GM12892 (cell line): ENCODE measurements around the gene DAO.

Source experiments
- DNase-seq: peaks from one replicate; pipeline ENCODE4 v3.0.0; 2011; ENCODE audit not compliant: insufficient read length
- FAIRE-seq: peaks from 2 replicates; lab custom pipeline; 2011; peaks lifted over from hg19 to GRCh38; lab: Jason Lieb, UNC
- POLR2A ChIP-seq: IDR thresholded peaks from 2 replicates; pipeline ENCODE4 v1.6.1; 2011; ENCODE audit warnings: low read depth, low read length, control low read depth
- POLR2AphosphoS5 ChIP-seq: IDR thresholded peaks from 2 replicates; pipeline ENCODE4 v1.6.1; 2011; ENCODE audit warnings: low read depth, low read length, control low read depth
- TAF1 ChIP-seq: IDR thresholded peaks from 2 replicates; pipeline ENCODE4 v1.6.1; 2011; ENCODE audit warnings: low read depth, mild to moderate bottlenecking, control low read depth, low read length, borderline replicate concordance

DAO gene

DNA sequence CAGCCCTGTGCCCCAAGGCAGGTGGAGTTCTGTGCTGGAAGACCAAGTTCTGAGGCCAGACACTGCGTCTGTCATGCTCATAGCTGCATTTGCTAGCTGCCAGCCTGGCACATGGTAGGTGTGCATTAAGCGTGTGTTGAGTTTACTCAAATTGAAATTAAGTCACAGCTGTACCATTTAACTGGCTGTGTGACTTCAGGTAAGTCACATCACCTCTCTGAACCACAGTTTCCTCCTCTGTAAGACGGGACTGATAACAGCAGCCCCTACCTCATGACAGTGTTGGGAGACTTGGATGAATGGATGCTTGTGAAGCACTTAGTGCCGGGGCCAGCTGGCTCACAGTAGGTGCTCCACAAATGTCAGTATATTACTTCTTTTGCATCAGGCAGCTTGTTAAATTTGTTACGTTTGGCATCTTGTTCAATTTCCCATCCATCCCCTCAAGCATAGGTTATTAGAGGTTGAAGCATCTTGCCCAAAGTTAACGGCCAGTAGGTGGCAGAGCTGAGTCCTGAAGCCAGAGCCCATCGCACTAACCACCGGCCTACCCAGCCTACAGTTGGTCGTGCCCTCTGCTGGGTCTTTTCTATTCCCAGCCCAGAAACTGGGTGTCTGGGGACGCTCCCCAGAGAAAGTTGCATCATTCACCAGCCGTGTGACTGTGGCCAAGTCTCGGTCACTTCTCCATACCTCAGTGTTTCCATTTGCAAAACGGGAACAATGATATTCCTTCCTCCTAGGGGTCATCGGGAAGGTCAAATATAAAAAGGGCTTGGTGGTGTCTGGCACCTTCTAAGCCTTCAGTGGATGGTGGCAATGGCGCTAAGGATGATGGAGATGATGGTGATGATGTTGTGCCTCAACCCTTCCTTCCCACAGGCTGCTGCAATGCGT is 4.5 kb downstream of the DAO start:
- FAIRE-seq = peak; percentile 92
- DNase-seq = peak; percentile 48
- no peak for TF ChIP-seq POLR2AphosphoS5

DNA sequence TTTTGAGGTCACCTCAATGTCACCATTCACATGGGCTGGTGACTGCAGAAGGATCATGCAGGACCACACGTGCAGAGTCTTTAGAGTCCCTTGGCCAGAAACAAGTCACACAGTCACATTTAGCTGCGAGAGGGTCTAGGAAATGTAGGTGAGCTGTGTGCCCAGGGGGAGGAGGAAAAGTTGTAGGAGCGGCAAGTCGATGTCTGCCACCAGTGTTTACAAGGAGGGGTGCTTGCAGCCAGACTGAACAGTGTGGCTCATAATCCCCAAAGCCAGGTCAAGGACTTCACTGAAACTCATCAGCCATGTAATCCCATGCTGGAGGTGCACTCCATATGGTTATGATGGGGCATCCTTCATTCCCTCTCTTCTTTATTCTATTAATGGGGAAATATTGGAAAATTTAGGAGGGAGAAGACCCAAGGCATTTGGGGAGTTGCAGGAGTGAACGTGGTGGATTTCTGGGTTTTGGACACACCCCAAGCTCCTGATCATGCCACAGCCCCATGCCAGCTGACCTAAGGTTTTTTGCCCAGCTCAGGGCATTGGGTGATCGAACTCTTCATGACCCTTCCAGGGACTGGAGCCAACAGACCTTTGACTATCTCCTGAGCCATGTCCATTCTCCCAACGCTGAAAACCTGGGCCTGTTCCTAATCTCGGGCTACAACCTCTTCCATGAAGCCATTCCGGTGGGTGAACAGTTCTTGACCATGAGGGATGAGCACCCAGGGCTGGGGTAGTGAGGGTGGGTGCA is 7.2 kb downstream of the DAO start:
- no peak for TF ChIP-seq POLR2AphosphoS5
- TF ChIP-seq TAF1 = no peak
- FAIRE-seq (no peak), DNase-seq (no peak)

DNA sequence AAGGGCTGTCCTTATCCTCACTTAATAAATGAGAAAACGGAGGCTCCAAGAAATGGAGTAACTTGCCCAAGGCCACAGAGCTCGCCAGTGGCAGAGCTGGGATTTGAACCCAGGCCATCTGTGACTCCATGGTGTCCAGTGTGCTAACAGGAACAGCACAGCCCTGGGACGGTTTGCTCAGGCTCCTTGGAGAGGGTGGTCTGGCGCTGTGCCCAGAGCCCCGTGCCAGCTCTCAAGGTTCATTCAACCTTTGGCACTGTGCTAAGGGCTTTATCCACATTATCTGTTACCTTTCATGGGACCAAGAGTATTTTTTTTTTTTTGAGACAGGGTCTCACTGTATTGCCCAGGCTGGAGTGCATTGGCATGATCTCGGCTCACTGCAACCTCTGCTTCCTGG is 8.1 kb downstream of the DAO start:
- DNase-seq = no peak
- no peak for FAIRE-seq
- TF ChIP-seq TAF1 (no peak), POLR2AphosphoS5 (no peak), POLR2A (no peak)

- no peak for TF ChIP-seq POLR2A
- no peak for TF ChIP-seq POLR2AphosphoS5
- no peak for TF ChIP-seq TAF1
- no peak for DNase-seq
- no peak for FAIRE-seq
Measured at GRCh38 chr12:108890208-108890607, 10.3 kb downstream of the DAO start.

DNA sequence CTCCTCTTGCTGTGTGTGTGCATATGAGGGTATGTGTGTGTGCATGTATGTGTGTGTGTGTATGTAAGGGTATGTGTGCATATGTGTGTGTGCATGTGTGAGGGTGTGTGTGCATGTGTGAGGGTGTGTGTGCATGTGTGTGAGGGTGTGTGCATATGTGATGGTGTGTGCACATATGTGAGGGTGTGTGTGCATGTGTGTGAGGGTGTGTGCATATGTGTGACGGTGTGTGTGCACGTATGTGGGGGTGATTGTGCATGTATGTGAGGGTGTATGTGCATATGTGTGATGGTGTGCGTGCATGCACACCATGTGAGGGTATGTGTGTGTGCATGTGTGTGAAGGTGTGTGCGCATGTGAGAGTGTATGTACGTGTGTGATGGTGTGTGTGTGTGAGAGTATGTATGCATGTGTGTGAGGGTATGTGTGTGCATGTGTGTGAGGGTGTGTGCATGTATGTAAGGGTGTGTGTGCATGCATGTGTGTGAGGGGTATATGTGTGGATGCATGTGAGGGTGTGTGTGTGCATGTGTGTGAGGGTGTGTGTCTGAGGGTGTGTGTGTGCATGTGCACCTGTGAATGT is 15.4 kb downstream of the DAO start:
- no peak for FAIRE-seq
- no peak for TF ChIP-seq POLR2AphosphoS5
- TF ChIP-seq POLR2A = no peak
- TF ChIP-seq TAF1 = no peak
- DNase-seq = no peak

GRCh38 chr12:108896336-108896735 is 16.4 kb downstream of the DAO start:
- TF ChIP-seq POLR2A (no peak), POLR2AphosphoS5 (no peak), TAF1 (no peak)
- DNase-seq (no peak), FAIRE-seq (no peak)

DNA sequence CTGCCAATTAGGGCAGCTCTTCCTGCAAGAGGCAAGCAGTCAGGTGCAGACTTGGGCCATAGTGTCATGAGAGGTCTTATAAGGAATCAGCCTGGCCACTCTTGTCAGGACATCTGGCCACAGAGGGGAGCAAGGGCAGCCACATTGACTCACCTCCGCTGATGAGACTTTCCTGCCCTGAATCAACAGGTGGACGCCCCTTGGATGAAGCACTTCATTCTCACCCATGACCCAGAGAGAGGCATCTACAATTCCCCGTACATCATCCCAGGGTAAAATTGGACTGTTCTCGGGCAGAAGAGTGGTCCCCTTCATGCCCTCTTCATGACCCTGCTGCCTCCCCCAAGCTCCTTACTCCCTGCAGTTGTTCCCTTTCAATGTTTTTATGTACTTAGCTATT is 16.9 kb downstream of the DAO start:
- TF ChIP-seq POLR2A (no peak), TAF1 (no peak), POLR2AphosphoS5 (no peak)
- FAIRE-seq (no peak), DNase-seq (no peak)

DNA sequence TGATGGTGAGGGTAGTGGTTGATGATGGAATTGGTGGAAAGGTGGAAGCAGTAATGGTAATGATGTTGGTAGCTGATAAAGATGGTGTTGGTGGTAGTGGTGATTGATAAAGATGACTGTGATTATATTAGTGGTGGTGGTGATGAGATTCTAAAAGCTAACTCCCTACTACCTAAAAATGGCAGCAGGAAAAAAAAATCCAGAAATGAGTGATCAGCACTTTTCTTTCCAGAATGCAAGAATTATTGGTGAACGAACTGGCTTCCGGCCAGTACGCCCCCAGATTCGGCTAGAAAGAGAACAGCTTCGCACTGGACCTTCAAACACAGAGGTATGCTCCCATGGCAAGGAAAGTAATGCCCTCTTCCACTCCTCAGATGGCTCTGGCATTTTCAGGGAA is 19.3 kb downstream of the DAO start:
- DNase-seq (no peak), FAIRE-seq (no peak)
- TF ChIP-seq TAF1 = no peak
- no peak for TF ChIP-seq POLR2AphosphoS5
- TF ChIP-seq POLR2A = no peak

DNA sequence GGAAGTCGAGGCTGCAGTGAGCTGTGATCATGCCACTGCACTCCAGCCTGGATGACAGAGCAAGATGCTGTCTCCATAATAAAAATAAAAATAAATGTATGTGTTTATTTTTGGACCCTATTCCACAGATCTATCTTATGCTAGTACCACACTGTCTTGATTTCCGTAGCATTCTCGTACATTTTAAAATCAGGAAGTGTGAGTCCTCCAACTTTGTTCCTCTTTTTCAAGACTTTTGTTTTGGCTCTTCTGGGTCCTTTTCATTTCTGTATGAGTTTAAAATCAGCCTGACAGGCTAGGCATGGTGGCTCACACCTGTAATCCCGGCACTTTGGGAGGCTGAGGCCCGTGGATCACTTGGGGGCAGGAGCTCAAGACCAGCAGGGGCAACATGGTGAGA is 25.8 kb downstream of the DAO start:
- TF ChIP-seq TAF1 = no peak
- no peak for TF ChIP-seq POLR2A
- TF ChIP-seq POLR2AphosphoS5 = no peak
- no peak for FAIRE-seq
- no peak for DNase-seq

DNA sequence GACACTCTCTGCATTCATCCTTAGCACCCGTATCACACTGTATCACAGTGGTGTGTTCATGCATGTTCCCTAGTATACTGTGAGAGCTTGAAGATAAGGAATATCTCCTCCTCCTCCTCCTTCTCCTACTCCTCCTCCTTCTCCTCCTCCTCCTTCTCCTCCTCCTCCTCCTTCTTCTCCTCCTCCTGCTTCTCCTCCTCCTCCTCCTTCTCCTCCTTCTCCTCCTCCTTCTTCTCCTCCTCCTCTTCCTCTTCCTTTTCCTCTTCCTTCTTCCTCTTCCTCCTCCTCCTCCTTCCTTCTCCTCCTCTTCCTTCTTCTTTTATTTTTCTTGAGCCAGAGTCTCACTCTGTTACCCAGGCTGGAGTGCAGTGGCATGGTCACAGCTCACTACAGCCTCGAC is 27.1 kb downstream of the DAO start:
- FAIRE-seq (no peak), DNase-seq (no peak)
- TF ChIP-seq POLR2AphosphoS5 (no peak), TAF1 (no peak), POLR2A (no peak)

DNA sequence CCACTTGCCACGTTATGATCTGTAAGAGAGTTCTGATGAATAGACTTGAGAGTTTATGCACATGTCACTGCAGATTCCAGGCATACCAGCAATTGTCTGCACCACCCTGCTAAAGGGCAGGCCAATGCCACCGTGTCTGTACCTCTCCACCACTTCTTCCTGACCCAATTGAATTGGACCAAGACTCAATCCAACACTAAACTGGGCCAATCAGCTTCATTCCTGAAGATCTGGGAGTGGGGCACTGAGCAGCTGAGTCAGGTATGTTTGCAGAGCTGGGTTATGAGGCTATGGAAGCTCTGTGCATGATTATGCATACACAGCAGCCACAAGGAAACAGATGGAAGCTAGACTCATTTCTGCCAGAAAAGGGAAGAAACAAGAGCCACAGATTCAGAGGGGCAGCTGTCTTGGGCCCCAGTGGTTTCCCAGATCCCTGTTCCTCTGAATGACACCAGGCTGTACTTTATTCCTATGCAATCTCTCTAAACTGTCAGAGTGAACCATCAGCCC is 28.0 kb downstream of the DAO start:
- FAIRE-seq (no peak), DNase-seq (no peak)
- TF ChIP-seq POLR2A = no peak
- no peak for TF ChIP-seq POLR2AphosphoS5

DNA sequence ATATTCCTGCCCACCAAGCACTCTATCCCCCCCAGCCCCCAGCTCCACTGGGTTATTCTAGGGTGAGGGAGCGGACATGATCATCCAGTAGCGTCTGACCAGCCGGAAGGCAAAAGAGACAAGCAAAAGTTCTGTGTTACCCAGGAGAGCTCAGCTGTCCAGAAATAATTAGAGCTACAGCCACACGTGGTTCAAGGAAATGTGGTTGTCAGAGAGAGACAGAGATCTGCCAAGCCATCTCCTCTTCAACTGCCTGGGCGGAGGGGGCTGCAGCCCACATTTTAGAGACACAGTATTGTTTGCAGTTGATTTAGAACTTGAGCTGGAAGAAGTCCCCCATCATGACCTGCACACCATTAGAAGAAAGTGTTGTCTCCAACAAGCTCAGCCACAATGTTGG is 30.4 kb downstream of the DAO start:
- DNase-seq = no peak
- no peak for TF ChIP-seq POLR2AphosphoS5
- TF ChIP-seq POLR2A = no peak
- TF ChIP-seq TAF1 = no peak
- FAIRE-seq = no peak
